SK-N-SH (cell line): ENCODE measurements around the gene THSD8. TPM values are rescaled to one million over a fixed set of nuclear protein-coding genes. Genes with fewer than 3 reads are reported as not detected.

Source experiments
- CTCF ChIA-PET: fragments of 300-600, 350-600 bp; formaldehyde crosslinking; extraction: SDS; loops from one replicate; lab custom pipeline; 2021; lab: Yijun Ruan, JAX
- POLR2A ChIA-PET: fragments of 350-600 bp; sonication (Branson Sonifier 250); formaldehyde crosslinking; extraction: SDS; loops from one replicate; lab custom pipeline; 2020; ENCODE audit warnings: antibody characterized with exemption, inconsistent platforms; lab: Yijun Ruan, JAX
- DNase-seq: peaks from one replicate; pipeline ENCODE4 v3.0.0; 2012
- H2AFZ ChIP-seq: fragments of 200-600 bp; sonication (generic); 2 replicates; pipeline ENCODE4 v1.8.1; 2016; ENCODE audit warnings: antibody characterized with exemption, mild to moderate bottlenecking, low read depth
- H3F3A ChIP-seq: fragments of 200-600 bp; sonication (generic); replicated peaks from 2 replicates; pipeline ENCODE3; 2016; ENCODE audit warnings: antibody characterized with exemption, mild to moderate bottlenecking; ENCODE audit not compliant: insufficient read depth
- H3K27ac ChIP-seq, 2 experiments: fragments of 200-500 bp in 1 of 2; fragments of 200-600 bp in 1 of 2; sonication (Bioruptor generic) in 1 of 2; sonication (generic), shearing (Covaris generic) in 1 of 2; 2 replicates each; pipeline versions ENCODE4 v1.5.1 to v1.6.1; 2014 to 2016; ENCODE audit warnings: low read depth in 2 of 2, inconsistent platforms in 1 of 2, low read length in 1 of 2, mild to moderate bottlenecking in 1 of 2, mixed read lengths in 1 of 2
- H3K27me3 ChIP-seq: fragments of 200-600 bp; sonication (generic), shearing (Covaris generic); 2 replicates; pipeline ENCODE4 v1.6.1; 2016; ENCODE audit warnings: mixed run types; ENCODE audit not compliant: insufficient read depth
- H3K36me3 ChIP-seq, 2 experiments: fragments of 200-500 bp in 1 of 2; fragments of 200-600 bp in 1 of 2; sonication (Bioruptor generic) in 1 of 2; sonication (generic) in 1 of 2; replicated peaks in 1 of 2; 2 replicates each; pipeline versions ENCODE3 to v1.5.1; 2014 to 2016; ENCODE audit warnings: low read length in 1 of 2, mild to moderate bottlenecking in 1 of 2; ENCODE audit not compliant: insufficient read depth in 2 of 2, control insufficient read depth in 1 of 2
- H3K4me1 ChIP-seq, 2 experiments: fragments of 200-500 bp in 1 of 2; fragments of 200-600 bp in 1 of 2; sonication (Bioruptor generic) in 1 of 2; sonication (generic), shearing (Covaris generic) in 1 of 2; 2 replicates each; pipeline versions ENCODE4 v1.5.1 to v1.6.1; 2014 to 2016; ENCODE audit warnings: low read depth in 1 of 2, low read length in 1 of 2, mixed run types in 1 of 2; ENCODE audit not compliant: insufficient read depth in 2 of 2, control insufficient read depth in 1 of 2
- H3K4me2 ChIP-seq: fragments of 200-600 bp; sonication (generic), shearing (Covaris generic); 2 replicates; pipeline ENCODE4 v1.6.1; 2017; ENCODE audit warnings: mixed run types
- H3K4me3 ChIP-seq, 2 experiments: fragments of 200-500 bp in 1 of 2; fragments of 200-600 bp in 1 of 2; sonication (Bioruptor generic) in 1 of 2; sonication (generic), shearing (Covaris generic) in 1 of 2; 2 replicates each; pipeline versions ENCODE4 v1.5.1 to v1.8.1; 2014 to 2016; ENCODE audit warnings: low read depth in 2 of 2, inconsistent platforms in 1 of 2, low read length in 1 of 2, mild to moderate bottlenecking in 1 of 2, mixed read lengths in 1 of 2, moderate library complexity in 1 of 2
- H3K79me2 ChIP-seq: fragments of 200-600 bp; sonication (generic); 2 replicates; pipeline ENCODE4 v1.8.1; 2017; ENCODE audit warnings: mild to moderate bottlenecking; ENCODE audit not compliant: insufficient read depth
- H3K9ac ChIP-seq: fragments of 200-600 bp; sonication (generic); 2 replicates; pipeline ENCODE4 v1.6.1; 2017; ENCODE audit warnings: mixed run types
- H3K9me2 ChIP-seq: fragments of 200-600 bp; sonication (generic); 2 replicates; pipeline ENCODE4 v1.6.1; 2017; ENCODE audit warnings: mixed run types
- H3K9me3 ChIP-seq: fragments of 200-600 bp; sonication (generic); 2 replicates; pipeline ENCODE4 v1.6.1; 2017; ENCODE audit warnings: mixed run types, mild to moderate bottlenecking, moderate library complexity
- H4K20me1 ChIP-seq: fragments of 200-600 bp; sonication (generic); 2 replicates; pipeline ENCODE4 v1.6.1; 2017; ENCODE audit warnings: mild to moderate bottlenecking, mixed run types; ENCODE audit not compliant: insufficient read depth
- CHD2 ChIP-seq: fragments of 150-350 bp; IDR thresholded peaks from 2 replicates; pipeline ENCODE4 v1.6.1; 2018; ENCODE audit warnings: low read length; ENCODE audit not compliant: partially characterized antibody
- EZH2phosphoT487 ChIP-seq: fragments of 200-600 bp; sonication (generic); IDR thresholded peaks from 2 replicates; pipeline ENCODE4 v1.6.1; 2017; ENCODE audit warnings: low read depth, mixed run types, mild to moderate bottlenecking, antibody characterized with exemption, moderate library complexity, borderline replicate concordance
- FOSL2 ChIP-seq: IDR thresholded peaks from 2 replicates; pipeline ENCODE4 v1.4.0; 2012; ENCODE audit warnings: low read depth, mild to moderate bottlenecking, moderate library complexity, borderline replicate concordance
- FOXJ3 ChIP-seq: sonication (generic); formaldehyde crosslinking; IDR thresholded peaks from 2 replicates; pipeline ENCODE4 v1.5.1; 2020; ENCODE audit warnings: mild to moderate bottlenecking, missing genetic modification reagents
- FOXM1 ChIP-seq: IDR thresholded peaks from 2 replicates; pipeline ENCODE4 v1.4.0; 2012; ENCODE audit warnings: low read depth, mild to moderate bottlenecking
- GATA2 ChIP-seq: sonication (generic); formaldehyde crosslinking; IDR thresholded peaks from 2 replicates; pipeline ENCODE4 v1.5.0; 2020; ENCODE audit warnings: mild to moderate bottlenecking, missing genetic modification reagents
- JUND ChIP-seq: IDR thresholded peaks from 2 replicates; pipeline ENCODE4 v1.4.0; 2012
- NRF1 ChIP-seq: IDR thresholded peaks from 2 replicates; pipeline ENCODE4 v1.6.1; 2012; ENCODE audit warnings: low read depth, mild to moderate bottlenecking, low read length
- RAD21 ChIP-seq: IDR thresholded peaks from 2 replicates; pipeline ENCODE4 v1.6.1; 2012; ENCODE audit warnings: mild to moderate bottlenecking, low read length
- RFX5 ChIP-seq: IDR thresholded peaks from 2 replicates; pipeline ENCODE4 v1.6.1; 2012; ENCODE audit warnings: mild to moderate bottlenecking, improper control_type of control experiment, low read length
- SMC3 ChIP-seq: IDR thresholded peaks from 2 replicates; pipeline ENCODE4 v1.6.1; 2012; ENCODE audit warnings: low read depth, low read length, improper control_type of control experiment
- TAF1 ChIP-seq: IDR thresholded peaks from 2 replicates; pipeline ENCODE4 v1.6.1; 2012; ENCODE audit warnings: low read depth, mild to moderate bottlenecking, low read length, moderate library complexity, borderline replicate concordance
- TCF12 ChIP-seq: IDR thresholded peaks from 2 replicates; pipeline ENCODE4 v1.4.0; 2012
- TEAD4 ChIP-seq: IDR thresholded peaks from 2 replicates; pipeline ENCODE4 v1.4.0; 2012; ENCODE audit warnings: mild to moderate bottlenecking, borderline replicate concordance; ENCODE audit not compliant: insufficient read depth
- WGBS: methylation state at CpG from one replicate; pipeline ENCODE4 v1.1.6; 2017; ENCODE audit warnings: low lambda C conversion rate; 5-methylcytosine and 5-hydroxymethylcytosine counted together
- polyA plus RNA-seq, 3 experiments: library from polyadenylated mRNA; depleted of rRNA; stranded (reverse); fragments of >200 nt; gene quantifications; 2 replicates each; pipeline ENCODE4 v1.2.3, GENCODE V29; 2012
- TF ChIP-seq, protein P1 (sequence below): IDR thresholded peaks from 2 replicates; pipeline ENCODE4 v1.4.0; 2012; ENCODE audit warnings: low read depth
- TF ChIP-seq, protein P2 (sequence below): IDR thresholded peaks from 2 replicates; pipeline ENCODE4 v1.4.0; 2012; ENCODE audit warnings: low read depth, borderline replicate concordance
- TF ChIP-seq, protein P3 (sequence below): IDR thresholded peaks from 2 replicates; pipeline ENCODE4 v1.4.0; 2012; ENCODE audit warnings: low read depth, borderline replicate concordance
- TF ChIP-seq, protein P4 (sequence below): IDR thresholded peaks from 2 replicates; pipeline ENCODE4 v1.6.1; 2012; ENCODE audit warnings: mild to moderate bottlenecking, low read depth, low read length, moderate library complexity

Gene THSD8
- polyA plus RNA-seq, 1 of the 3 experiments (the other 2 are of a cell fraction), result not detected

DNA sequence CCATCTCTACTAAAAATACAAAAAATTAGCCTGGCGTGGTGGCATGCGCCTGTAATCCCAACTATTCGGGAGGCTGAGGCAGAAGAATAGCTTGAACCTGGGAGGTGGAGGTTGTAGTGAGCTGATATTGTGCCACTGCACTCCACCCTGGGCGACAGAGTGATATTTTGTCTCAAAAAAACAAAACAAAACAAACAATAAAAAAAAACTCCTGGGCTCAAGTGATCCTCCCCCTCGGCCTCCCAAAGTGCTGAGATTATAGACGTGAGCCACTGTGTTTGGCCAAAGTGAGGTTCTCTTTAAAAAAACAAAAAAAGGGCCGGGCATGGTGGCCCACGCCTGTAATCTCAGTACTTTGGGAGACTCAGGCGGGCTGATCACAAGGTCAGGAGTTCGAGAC, 14.4 kb upstream of the THSD8 start (continued):
- TF ChIP-seq, protein P1, sequence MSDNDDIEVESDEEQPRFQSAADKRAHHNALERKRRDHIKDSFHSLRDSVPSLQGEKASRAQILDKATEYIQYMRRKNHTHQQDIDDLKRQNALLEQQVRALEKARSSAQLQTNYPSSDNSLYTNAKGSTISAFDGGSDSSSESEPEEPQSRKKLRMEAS, result no peak
- no peak for TF ChIP-seq RFX5
- no peak for TF ChIP-seq FOXJ3
- TF ChIP-seq GATA2, result no peak
- TF ChIP-seq SMC3, result no peak
- TF ChIP-seq CHD2, result no peak

- peak; percentile 33 for DNase-seq
- Histone ChIP-seq H3K9me2 (no peaks in the 10 kb centered on the region), H3K79me2 (peaks cover 18% of the 10 kb centered on the region), H3K9me3 (no peaks in the 10 kb centered on the region), H3K27ac (peak overlapping the region; percentile 96 to 97), H3K4me3 (no peak overlapping the region), H4K20me1 (peaks cover 17% of the 10 kb centered on the region), H3K4me2 (peak overlapping the region; percentile 88), H3F3A (peaks cover 64% of the 10 kb centered on the region), H3K4me1 (peaks cover 44 to 66% of the 10 kb centered on the region in 2 experiments), H3K36me3 (peaks cover 0 to 6% of the 10 kb centered on the region in 2 experiments), H3K27me3 (no peaks in the 10 kb centered on the region), H2AFZ (0 out of 2 replicates have a peak overlapping the region, but pooled peaks have one; percentile 31), H3K9ac (peak overlapping the region; percentile 66; the same call in 1 of the 2 replicates)
- POLR2A ChIA-PET, result interaction anchor here (0.7 kb wide), 2 partner anchors 10 to 65 kb away, joined by 3 read pairs; no protein-coding TSS in a partner anchor
- 37% methylated on average over 4 of the region's 4 CpGs for WGBS
- TF ChIP-seq, protein P2, sequence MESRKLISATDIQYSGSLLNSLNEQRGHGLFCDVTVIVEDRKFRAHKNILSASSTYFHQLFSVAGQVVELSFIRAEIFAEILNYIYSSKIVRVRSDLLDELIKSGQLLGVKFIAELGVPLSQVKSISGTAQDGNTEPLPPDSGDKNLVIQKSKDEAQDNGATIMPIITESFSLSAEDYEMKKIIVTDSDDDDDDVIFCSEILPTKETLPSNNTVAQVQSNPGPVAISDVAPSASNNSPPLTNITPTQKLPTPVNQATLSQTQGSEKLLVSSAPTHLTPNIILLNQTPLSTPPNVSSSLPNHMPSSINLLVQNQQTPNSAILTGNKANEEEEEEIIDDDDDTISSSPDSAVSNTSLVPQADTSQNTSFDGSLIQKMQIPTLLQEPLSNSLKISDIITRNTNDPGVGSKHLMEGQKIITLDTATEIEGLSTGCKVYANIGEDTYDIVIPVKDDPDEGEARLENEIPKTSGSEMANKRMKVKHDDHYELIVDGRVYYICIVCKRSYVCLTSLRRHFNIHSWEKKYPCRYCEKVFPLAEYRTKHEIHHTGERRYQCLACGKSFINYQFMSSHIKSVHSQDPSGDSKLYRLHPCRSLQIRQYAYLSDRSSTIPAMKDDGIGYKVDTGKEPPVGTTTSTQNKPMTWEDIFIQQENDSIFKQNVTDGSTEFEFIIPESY, result no peak
- TF ChIP-seq JUND (no peak), FOXJ3 (no peak), RFX5 (no peak), SMC3 (no peak), EZH2phosphoT487 (no peak), TAF1 (no peak), NRF1 (no peak), TEAD4 (no peak), TCF12 (no peak), FOSL2 (no peak), FOXM1 (no peak), CHD2 (no peak), RAD21 (no peak)
- TF ChIP-seq, protein P3, sequence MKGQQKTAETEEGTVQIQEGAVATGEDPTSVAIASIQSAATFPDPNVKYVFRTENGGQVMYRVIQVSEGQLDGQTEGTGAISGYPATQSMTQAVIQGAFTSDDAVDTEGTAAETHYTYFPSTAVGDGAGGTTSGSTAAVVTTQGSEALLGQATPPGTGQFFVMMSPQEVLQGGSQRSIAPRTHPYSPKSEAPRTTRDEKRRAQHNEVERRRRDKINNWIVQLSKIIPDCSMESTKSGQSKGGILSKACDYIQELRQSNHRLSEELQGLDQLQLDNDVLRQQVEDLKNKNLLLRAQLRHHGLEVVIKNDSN, result no peak
- TF ChIP-seq, protein P1, result no peak
- TF ChIP-seq, protein P4, sequence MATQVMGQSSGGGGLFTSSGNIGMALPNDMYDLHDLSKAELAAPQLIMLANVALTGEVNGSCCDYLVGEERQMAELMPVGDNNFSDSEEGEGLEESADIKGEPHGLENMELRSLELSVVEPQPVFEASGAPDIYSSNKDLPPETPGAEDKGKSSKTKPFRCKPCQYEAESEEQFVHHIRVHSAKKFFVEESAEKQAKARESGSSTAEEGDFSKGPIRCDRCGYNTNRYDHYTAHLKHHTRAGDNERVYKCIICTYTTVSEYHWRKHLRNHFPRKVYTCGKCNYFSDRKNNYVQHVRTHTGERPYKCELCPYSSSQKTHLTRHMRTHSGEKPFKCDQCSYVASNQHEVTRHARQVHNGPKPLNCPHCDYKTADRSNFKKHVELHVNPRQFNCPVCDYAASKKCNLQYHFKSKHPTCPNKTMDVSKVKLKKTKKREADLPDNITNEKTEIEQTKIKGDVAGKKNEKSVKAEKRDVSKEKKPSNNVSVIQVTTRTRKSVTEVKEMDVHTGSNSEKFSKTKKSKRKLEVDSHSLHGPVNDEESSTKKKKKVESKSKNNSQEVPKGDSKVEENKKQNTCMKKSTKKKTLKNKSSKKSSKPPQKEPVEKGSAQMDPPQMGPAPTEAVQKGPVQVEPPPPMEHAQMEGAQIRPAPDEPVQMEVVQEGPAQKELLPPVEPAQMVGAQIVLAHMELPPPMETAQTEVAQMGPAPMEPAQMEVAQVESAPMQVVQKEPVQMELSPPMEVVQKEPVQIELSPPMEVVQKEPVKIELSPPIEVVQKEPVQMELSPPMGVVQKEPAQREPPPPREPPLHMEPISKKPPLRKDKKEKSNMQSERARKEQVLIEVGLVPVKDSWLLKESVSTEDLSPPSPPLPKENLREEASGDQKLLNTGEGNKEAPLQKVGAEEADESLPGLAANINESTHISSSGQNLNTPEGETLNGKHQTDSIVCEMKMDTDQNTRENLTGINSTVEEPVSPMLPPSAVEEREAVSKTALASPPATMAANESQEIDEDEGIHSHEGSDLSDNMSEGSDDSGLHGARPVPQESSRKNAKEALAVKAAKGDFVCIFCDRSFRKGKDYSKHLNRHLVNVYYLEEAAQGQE, result no peak
- CTCF ChIA-PET, result interaction anchor here (1.3 to 17.1 kb wide), 6 partner anchors 8 to 59 kb away, joined by 3 to 321 read pairs (median 10); no protein-coding TSS in a partner anchor
These were observed 13.7 kb upstream of the THSD8 start for GRCh38 chr19:12788042-12788681.
